GM23248 (cell line): ENCODE data around the gene EFCC1. TPM values are rescaled to one million over a fixed set of nuclear protein-coding genes. Genes with fewer than 3 reads are reported as not detected.

Experiments
- DNase-seq: peaks from one replicate; pipeline ENCODE4 v3.0.0-alpha.2; 2015
- H2AFZ ChIP-seq: fragments of 200-600 bp; sonication (generic); 2 replicates; pipeline ENCODE4 v1.6.1; 2016; ENCODE audit warnings: antibody characterized with exemption
- H3F3A ChIP-seq: fragments of 200-600 bp; sonication (generic); 2 replicates; pipeline ENCODE4 v1.6.1; 2016; ENCODE audit warnings: mild to moderate bottlenecking, antibody characterized with exemption, mixed run types; ENCODE audit not compliant: insufficient read depth
- H3K27ac ChIP-seq: fragments of 200-600 bp; sonication (generic); 2 replicates; pipeline ENCODE4 v1.5.1; 2016; ENCODE audit warnings: mild to moderate bottlenecking
- H3K27me3 ChIP-seq: fragments of 200-600 bp; sonication (generic); replicated peaks from 2 replicates; pipeline ENCODE4 v1.6.1; 2016; ENCODE audit warnings: mild to moderate bottlenecking; ENCODE audit not compliant: insufficient read depth
- H3K36me3 ChIP-seq: fragments of 200-600 bp; sonication (generic); 2 replicates; pipeline ENCODE4 v1.6.1; 2016; ENCODE audit warnings: low read depth, mild to moderate bottlenecking
- H3K4me1 ChIP-seq: fragments of 200-600 bp; sonication (generic); 2 replicates; pipeline ENCODE4 v1.6.1; 2016; ENCODE audit warnings: mild to moderate bottlenecking; ENCODE audit not compliant: insufficient read depth
- H3K4me2 ChIP-seq: fragments of 200-600 bp; sonication (generic); one replicate; pipeline ENCODE4 v1.6.1; 2016; ENCODE audit warnings: mild to moderate bottlenecking; ENCODE audit not compliant: unreplicated experiment
- H3K4me3 ChIP-seq: fragments of 200-600 bp; sonication (generic); 2 replicates; pipeline ENCODE4 v1.5.1; 2016; ENCODE audit warnings: mild to moderate bottlenecking
- H3K79me2 ChIP-seq: fragments of 200-600 bp; sonication (generic); 2 replicates; pipeline ENCODE4 v1.6.1; 2016; ENCODE audit warnings: mild to moderate bottlenecking; ENCODE audit not compliant: insufficient read depth
- H3K9ac ChIP-seq: fragments of 200-600 bp; sonication (generic); 2 replicates; pipeline ENCODE4 v1.6.1; 2016; ENCODE audit warnings: mild to moderate bottlenecking
- H3K9me2 ChIP-seq: fragments of 200-600 bp; sonication (generic); 2 replicates; pipeline ENCODE4 v1.6.1; 2016; ENCODE audit warnings: mixed run types, mild to moderate bottlenecking, moderate library complexity; ENCODE audit not compliant: insufficient read depth
- H3K9me3 ChIP-seq: fragments of 200-600 bp; sonication (generic); one replicate; pipeline ENCODE4 v1.6.1; 2017; ENCODE audit warnings: low read depth
- H4K20me1 ChIP-seq: fragments of 200-600 bp; sonication (generic); 2 replicates; pipeline ENCODE4 v1.6.0; 2016; ENCODE audit not compliant: insufficient read depth
- EZH2 ChIP-seq: fragments of 200-600 bp; sonication (generic); IDR thresholded peaks from 2 replicates; pipeline ENCODE4 v1.6.1; 2018; ENCODE audit warnings: antibody characterized with exemption, mild to moderate bottlenecking; ENCODE audit not compliant: insufficient read depth, poor library complexity, severe bottlenecking
- EZH2phosphoT487 ChIP-seq: fragments of 200-600 bp; sonication (generic); IDR thresholded peaks from 2 replicates; pipeline ENCODE4 v1.6.1; 2018; ENCODE audit warnings: antibody characterized with exemption, moderate library complexity, mild to moderate bottlenecking, low read depth; ENCODE audit not compliant: insufficient read depth
- WGBS, 2 experiments: methylation state at CpG; one replicate each; pipeline ENCODE4 v1.1.6; 2015 to 2017; ENCODE audit warnings: low lambda C conversion rate in 2 of 2, low coverage in 1 of 2; ENCODE audit errors: missing lambda C conversion rate in 2 of 2; 5-methylcytosine and 5-hydroxymethylcytosine counted together
- in situ Hi-C: fragments of 300-500 bp; cut with MboI; formaldehyde crosslinking; loops from 2 replicates; pipeline ENCODE4 v1.15.0; 2020
- polyA plus RNA-seq: library from polyadenylated mRNA; unstranded; fragments of >200 nt; fragmentation: Nextera tagmentation; extraction: Ambion mirVana; gene quantifications from 2 replicates; pipeline ENCODE4 v1.2.1, GENCODE V29; 2016
- total RNA-seq: library from RNA; depleted of rRNA; stranded (reverse); fragments of >200 nt; shearing (Covaris generic); gene quantifications from 2 replicates; pipeline ENCODE4 v1.2.3, GENCODE V29; 2014

The EFCC1 gene
- total and polyA plus RNA-seq, 2 experiments from 2014 or later = not detected

DNA sequence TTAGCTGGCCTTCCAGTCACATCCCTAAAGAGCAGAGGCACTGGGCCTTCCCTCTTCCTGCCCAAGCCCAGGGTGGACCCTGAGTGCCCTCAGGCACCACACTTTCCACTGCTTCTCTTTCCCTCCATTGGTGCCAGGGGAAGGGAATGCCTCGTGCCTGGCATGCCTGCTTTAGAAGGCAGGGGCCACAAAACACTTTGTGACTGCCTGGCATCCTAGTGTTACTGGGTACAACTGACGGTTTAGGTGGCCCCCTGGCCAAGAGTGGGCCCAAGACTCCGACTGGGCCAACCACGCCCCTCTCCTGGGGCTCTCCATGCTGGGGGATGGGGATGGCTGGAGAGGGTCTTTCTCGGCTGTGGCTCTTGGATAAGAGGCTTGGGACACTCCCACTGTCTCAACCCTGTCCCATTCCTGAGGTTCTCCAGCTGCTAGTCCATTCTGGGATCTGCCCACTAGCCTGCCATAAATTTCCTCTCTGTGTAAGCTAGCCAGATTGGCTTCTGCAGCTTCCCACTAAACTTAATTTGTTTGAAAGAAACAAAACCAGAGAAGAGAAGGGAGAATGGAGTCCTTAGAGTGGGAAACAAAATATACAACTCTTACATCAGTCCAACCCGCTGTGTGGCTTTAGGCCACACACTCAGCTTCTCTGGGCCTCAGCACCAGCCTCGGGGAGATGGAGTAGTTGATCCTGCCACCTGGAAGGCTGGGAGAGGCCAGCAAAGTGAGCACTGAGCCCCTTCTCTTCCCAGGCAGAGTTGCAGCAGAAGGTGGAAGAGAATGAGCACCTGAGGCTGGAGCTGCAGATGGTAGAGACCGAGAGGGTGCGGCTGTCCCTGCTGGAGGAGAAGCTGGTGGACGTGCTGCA lies 35.4 kb downstream of the EFCC1 start:
- Histone ChIP-seq H3K27me3 (peaks cover 18% of the 10 kb centered on the region), H2AFZ (no peak overlapping the region), H3K9me3 (no peaks in the 10 kb centered on the region), H4K20me1 (no peaks in the 10 kb centered on the region), H3K4me3 (no peak overlapping the region), H3F3A (no peaks in the 10 kb centered on the region), H3K4me2 (no peak overlapping the region), H3K79me2 (no peaks in the 10 kb centered on the region), H3K9ac (no peak overlapping the region), H3K9me2 (no peaks in the 10 kb centered on the region), H3K27ac (no peak overlapping the region), H3K4me1 (no peaks in the 10 kb centered on the region), H3K36me3 (no peaks in the 10 kb centered on the region)
- WGBS, 2 experiments = 52 to 53% methylated on average over 10 of the region's 10 CpGs
- no peak for DNase-seq
- TF ChIP-seq EZH2phosphoT487 (no peak), EZH2 (no peak)
- in situ Hi-C loops = no loop called here

DNA sequence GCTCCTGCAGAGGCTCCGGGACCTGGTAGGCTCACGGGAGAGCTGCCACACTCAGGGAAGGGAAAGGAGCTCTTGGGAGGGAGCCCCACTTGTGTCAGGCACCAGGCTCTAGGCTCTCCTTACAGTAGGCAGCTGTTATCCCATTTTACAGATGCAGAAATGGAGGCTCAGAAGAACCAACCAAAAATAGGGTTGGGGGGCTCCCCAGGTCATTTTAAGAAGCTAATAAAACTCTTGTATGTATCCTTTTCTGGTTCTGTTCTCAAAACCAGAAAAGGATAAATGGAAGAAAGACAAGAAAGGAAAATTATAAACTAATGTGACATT lies 36.0 kb downstream of the EFCC1 start:
- no peak for TF ChIP-seq EZH2
- no peak for TF ChIP-seq EZH2phosphoT487
- Histone ChIP-seq H3K9me3 (no peaks in the 10 kb centered on the region), H2AFZ (no peak overlapping the region), H3K36me3 (no peaks in the 10 kb centered on the region), H3K79me2 (no peaks in the 10 kb centered on the region), H3F3A (no peaks in the 10 kb centered on the region), H3K27ac (no peak overlapping the region), H3K4me3 (no peak overlapping the region), H4K20me1 (no peaks in the 10 kb centered on the region), H3K27me3 (peaks cover 18% of the 10 kb centered on the region), H3K9me2 (no peaks in the 10 kb centered on the region), H3K4me2 (no peak overlapping the region), H3K4me1 (no peaks in the 10 kb centered on the region), H3K9ac (no peak overlapping the region)
- DNase-seq = no peak
- in situ Hi-C loops = no loop called here
- WGBS, 2 experiments = 5 to 7% methylated on average over 2 of the region's 2 CpGs

DNA sequence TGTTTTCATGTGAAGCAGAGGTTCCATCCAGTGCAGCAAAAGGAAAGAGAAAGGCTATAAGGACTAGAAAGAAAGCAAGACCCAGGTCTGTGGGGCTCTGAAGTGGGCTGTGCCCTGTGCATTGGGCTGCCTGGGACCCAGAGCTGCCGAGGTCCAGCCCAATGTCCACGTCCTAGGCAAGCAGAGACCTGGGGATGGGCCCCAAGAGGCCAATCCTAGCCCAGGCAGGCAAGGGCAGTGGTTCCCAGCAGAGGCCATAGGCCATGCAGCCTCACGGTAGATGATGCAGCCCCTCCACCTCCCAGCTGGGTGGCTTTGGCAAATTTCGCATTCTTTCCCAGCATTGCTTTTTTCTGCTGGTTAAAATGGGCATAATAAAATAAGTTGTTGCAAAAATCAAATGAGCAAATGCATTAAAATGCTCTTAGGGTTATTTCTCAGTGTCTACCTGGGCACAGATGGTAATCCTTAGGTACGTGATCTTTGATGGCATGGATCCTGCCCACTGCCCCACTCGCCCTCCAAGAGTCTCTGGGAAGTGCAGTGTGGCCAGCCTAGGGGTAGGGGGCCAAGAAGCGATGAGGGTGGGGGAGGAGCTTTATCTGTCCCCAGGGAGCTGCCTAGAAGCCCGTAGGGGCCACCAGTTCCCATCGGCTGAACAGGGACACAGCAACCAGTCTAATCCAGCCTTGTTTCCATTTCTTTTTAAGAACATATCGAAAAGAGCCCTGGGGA lies 37.2 kb downstream of the EFCC1 start:
- H2AFZ ChIP-seq = no peak overlapping the region
- peaks cover 18% of the 10 kb centered on the region for H3K27me3 ChIP-seq
- no peak overlapping the region for H3K4me2 ChIP-seq
- no peak for DNase-seq
- no peaks in the 10 kb centered on the region for H3K4me1 ChIP-seq
- no peaks in the 10 kb centered on the region for H4K20me1 ChIP-seq
- no peak overlapping the region for H3K9ac ChIP-seq
- H3F3A ChIP-seq = no peaks in the 10 kb centered on the region
- WGBS, 2 experiments = 52 to 53% methylated on average over 10 of the region's 10 CpGs
- TF ChIP-seq EZH2 (no peak), EZH2phosphoT487 (no peak)
- H3K27ac ChIP-seq = no peak overlapping the region
- no peaks in the 10 kb centered on the region for H3K36me3 ChIP-seq
- H3K79me2 ChIP-seq = no peaks in the 10 kb centered on the region
- H3K9me3 ChIP-seq = no peaks in the 10 kb centered on the region
- H3K4me3 ChIP-seq = no peak overlapping the region
- in situ Hi-C loops = no loop called here
- no peaks in the 10 kb centered on the region for H3K9me2 ChIP-seq

DNA sequence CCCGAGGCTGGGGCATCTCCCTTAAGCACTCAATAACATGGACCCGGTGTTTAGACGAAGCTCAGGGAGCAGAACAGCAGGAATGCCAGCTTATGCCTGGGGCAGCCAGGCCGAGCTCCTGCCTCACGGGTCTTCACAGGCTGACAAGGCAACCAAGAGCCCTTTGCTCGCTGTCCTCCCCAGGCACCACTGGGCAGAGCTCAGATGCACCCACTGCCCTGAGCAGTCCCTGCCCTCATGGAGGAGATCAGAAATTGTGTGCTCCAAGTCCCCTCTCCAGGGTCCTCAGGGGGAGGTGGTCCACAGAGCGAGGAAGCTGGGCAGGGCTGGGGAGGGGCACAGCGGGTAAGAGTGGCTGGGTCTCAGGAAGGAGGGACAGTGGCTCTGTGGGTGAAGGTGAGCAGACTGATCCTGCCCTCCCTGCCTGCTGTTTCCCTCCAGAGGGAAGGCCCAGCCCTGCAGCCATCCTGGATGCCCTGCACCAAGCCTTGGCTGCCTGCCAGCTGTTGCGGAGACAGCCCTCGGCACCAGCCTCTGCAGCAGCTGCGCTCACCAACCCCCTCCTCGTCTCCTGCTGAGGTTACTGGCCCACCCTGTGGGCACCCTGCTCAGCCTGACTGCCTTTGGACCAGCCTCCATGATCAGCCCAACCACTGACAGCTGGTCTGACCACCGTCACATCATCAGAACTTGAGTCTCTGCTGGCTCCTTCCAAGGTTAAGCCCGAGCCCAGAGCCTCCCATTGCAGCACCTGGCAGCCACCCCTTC lies 38.4 kb downstream of the EFCC1 start:
- Histone ChIP-seq H3K9me2 (no peaks in the 10 kb centered on the region), H3K4me2 (no peak overlapping the region), H3K79me2 (no peaks in the 10 kb centered on the region), H3K9me3 (no peaks in the 10 kb centered on the region), H3K36me3 (no peaks in the 10 kb centered on the region), H4K20me1 (no peaks in the 10 kb centered on the region), H3K27ac (no peak overlapping the region), H3K27me3 (peaks cover 21% of the 10 kb centered on the region), H3F3A (no peaks in the 10 kb centered on the region), H3K4me3 (no peak overlapping the region), H3K4me1 (no peaks in the 10 kb centered on the region), H3K9ac (no peak overlapping the region), H2AFZ (no peak overlapping the region)
- 53 to 59% methylated on average over 13 to 14 of the region's 14 CpGs for WGBS, 2 experiments
- in situ Hi-C loops = no loop called here
- TF ChIP-seq EZH2 (no peak), EZH2phosphoT487 (no peak)
- no peak for DNase-seq
